Keratinocyte (primary cell): Measurements from ENCODE around the gene FGF5.

ENCODE experiments used
- EZH2 ChIP-seq: IDR thresholded peaks from one replicate; pipeline ENCODE4 v1.6.1; 2012; ENCODE audit warnings: inconsistent platforms, mild to moderate bottlenecking, low read length, moderate library complexity
- TF ChIP-seq, protein P1 (sequence below), 3 experiments: IDR thresholded peaks in 1 of 3; conservative IDR thresholded peaks in 1 of 3; optimal IDR thresholded peaks in 1 of 3; 2 replicates in 2 of 3; 3 replicates in 1 of 3; pipeline versions ENCODE3 to v1.5.1; 2011; ENCODE audit warnings: low read length in 3 of 3, mild to moderate bottlenecking in 3 of 3, moderate library complexity in 2 of 3, control low read depth in 1 of 3, inconsistent platforms in 1 of 3; ENCODE audit not compliant: insufficient read depth in 2 of 3; ENCODE audit errors: extremely low read depth in 1 of 3

DNA sequence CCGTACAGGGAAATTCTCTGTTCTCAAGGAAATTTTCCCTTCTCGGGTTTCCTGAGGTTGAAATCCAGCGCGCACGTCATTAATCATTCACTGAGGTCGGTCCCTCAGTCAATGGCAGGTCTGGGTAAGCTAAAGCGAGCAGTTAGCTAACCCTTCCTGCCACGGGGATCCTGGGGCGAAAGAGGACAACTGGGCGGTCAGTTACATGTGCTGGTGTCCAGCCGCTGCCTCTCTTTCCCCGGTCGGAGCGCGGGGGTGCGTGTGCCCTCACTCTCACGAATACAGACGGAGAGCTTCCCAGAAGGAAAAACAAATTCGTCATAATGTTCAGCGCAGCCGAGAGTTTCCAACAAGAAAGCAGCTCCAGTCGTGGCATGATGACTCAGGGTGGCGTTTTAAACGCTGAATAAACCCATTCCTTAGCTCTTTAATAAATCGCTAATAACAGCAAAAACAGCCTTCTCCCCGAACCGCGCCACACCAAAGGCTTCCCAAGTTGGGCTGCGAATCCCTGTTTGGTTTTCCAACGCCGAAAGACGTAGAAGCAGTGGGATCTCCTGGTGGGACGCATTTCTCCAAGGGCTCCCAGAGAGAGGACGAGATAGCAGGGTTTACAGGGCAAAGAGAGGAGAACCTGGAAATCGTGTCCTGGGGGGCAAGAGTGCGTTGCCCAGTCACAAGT is 752 bp upstream of the FGF5 start:
- TF ChIP-seq, protein P1, sequence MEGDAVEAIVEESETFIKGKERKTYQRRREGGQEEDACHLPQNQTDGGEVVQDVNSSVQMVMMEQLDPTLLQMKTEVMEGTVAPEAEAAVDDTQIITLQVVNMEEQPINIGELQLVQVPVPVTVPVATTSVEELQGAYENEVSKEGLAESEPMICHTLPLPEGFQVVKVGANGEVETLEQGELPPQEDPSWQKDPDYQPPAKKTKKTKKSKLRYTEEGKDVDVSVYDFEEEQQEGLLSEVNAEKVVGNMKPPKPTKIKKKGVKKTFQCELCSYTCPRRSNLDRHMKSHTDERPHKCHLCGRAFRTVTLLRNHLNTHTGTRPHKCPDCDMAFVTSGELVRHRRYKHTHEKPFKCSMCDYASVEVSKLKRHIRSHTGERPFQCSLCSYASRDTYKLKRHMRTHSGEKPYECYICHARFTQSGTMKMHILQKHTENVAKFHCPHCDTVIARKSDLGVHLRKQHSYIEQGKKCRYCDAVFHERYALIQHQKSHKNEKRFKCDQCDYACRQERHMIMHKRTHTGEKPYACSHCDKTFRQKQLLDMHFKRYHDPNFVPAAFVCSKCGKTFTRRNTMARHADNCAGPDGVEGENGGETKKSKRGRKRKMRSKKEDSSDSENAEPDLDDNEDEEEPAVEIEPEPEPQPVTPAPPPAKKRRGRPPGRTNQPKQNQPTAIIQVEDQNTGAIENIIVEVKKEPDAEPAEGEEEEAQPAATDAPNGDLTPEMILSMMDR (optimal IDR thresholded peaks at IDR 0.05 in 1 of 3, IDR thresholded peaks at IDR 0.05 in 1 of 3, conservative IDR thresholded peaks at IDR 0.05 in 1 of 3; ENCODE audit: extremely low read depth in 1 of 3, insufficient read depth in 2 of 3, low read length in 3 of 3): no peak
- no peak for TF ChIP-seq EZH2
